Endothelial cell of umbilical vein (primary cell): Measurements from ENCODE around the gene HDAC9. TPM values are rescaled to one million over a fixed set of nuclear protein-coding genes. Genes with fewer than 3 reads are reported as not detected.

ENCODE experiments used
- BruUV-seq: library from RNA; stranded (reverse); fragments of 400-500 nt; replicated peaks from 2 replicates; lab custom pipeline; 2021; lab: Mats Ljungman, UMichigan
- CTCF ChIA-PET: fragments of 300-600, 350-600 bp; sonication (Branson Sonifier 250); formaldehyde crosslinking; loops from one replicate; lab custom pipeline; 2021; ENCODE audit warnings: antibody characterized with exemption, inconsistent platforms; lab: Charles Lee
- POLR2A ChIA-PET: fragments of 300-600, 350-600 bp; sonication (Branson Sonifier 250); formaldehyde crosslinking; loops from one replicate; lab custom pipeline; 2021; ENCODE audit warnings: antibody characterized with exemption, inconsistent platforms; lab: Charles Lee
- DNase-seq: peaks from one replicate; pipeline ENCODE4 v3.0.0-alpha.2; 2011; ENCODE audit warnings: low read depth, low spot score
- FAIRE-seq: peaks from 2 replicates; lab custom pipeline; 2011; peaks lifted over from hg19 to GRCh38; lab: Jason Lieb, UNC
- H2AFZ ChIP-seq: 2 replicates; pipeline ENCODE4 v1.6.0; 2012; ENCODE audit warnings: low read depth, low read length, control low read depth, inconsistent platforms
- H3K27ac ChIP-seq: 2 replicates; pipeline ENCODE4 v1.5.1; 2011; ENCODE audit warnings: low read depth, mild to moderate bottlenecking, control low read depth, low read length, moderate library complexity; ENCODE audit not compliant: insufficient read depth
- H3K27me3 ChIP-seq, 2 experiments: 2 replicates each; pipeline versions ENCODE4 v1.6.0 to v1.6.1; 2011; ENCODE audit warnings: low read length in 2 of 2, mixed read lengths in 1 of 2; ENCODE audit not compliant: control insufficient read depth in 2 of 2, insufficient read depth in 2 of 2
- H3K36me3 ChIP-seq, 2 experiments: 2 replicates in 1 of 2; 3 replicates in 1 of 2; pipeline ENCODE4 v1.5.1; 2011; ENCODE audit warnings: low read length in 2 of 2, mild to moderate bottlenecking in 1 of 2, moderate library complexity in 1 of 2; ENCODE audit not compliant: control insufficient read depth in 2 of 2, insufficient read depth in 2 of 2; ENCODE audit errors: extremely low read depth in 1 of 2
- H3K4me1 ChIP-seq: 3 replicates; pipeline ENCODE4 v1.5.1; 2011; ENCODE audit warnings: mild to moderate bottlenecking, low read length; ENCODE audit not compliant: control insufficient read depth, insufficient read depth; ENCODE audit errors: extremely low read depth
- H3K4me2 ChIP-seq: 2 replicates; pipeline ENCODE4 v1.6.1; 2011; ENCODE audit warnings: low read length, control low read depth, mixed read lengths; ENCODE audit not compliant: insufficient read depth
- H3K4me3 ChIP-seq, 3 experiments: fragments of 200-600 bp in 1 of 3; sonication (generic), shearing (Covaris generic) in 1 of 3; replicated peaks in 1 of 3; 2 replicates each; pipeline ENCODE4 v1.5.1; 2011 to 2016; ENCODE audit warnings: control low read depth in 3 of 3, low read length in 3 of 3, mild to moderate bottlenecking in 2 of 3, inconsistent platforms in 1 of 3, low read depth in 1 of 3, moderate library complexity in 1 of 3; ENCODE audit not compliant: insufficient read depth in 1 of 3
- H3K79me2 ChIP-seq: 2 replicates; pipeline ENCODE4 v1.6.0; 2012; ENCODE audit warnings: low read length, inconsistent platforms; ENCODE audit not compliant: control insufficient read depth, insufficient read depth
- H3K9ac ChIP-seq: replicated peaks from 2 replicates; pipeline ENCODE3; 2011; ENCODE audit warnings: low read length, control low read depth; ENCODE audit not compliant: insufficient read depth; ENCODE audit errors: extremely low read depth
- H3K9me1 ChIP-seq: replicated peaks from 3 replicates; pipeline ENCODE4 v1.6.0; 2011; ENCODE audit warnings: mild to moderate bottlenecking, low read length; ENCODE audit not compliant: control insufficient read depth, insufficient read depth; ENCODE audit errors: extremely low read depth
- H3K9me3 ChIP-seq: replicated peaks from 2 replicates; pipeline ENCODE4 v1.5.1; 2012; ENCODE audit warnings: low read length, inconsistent platforms; ENCODE audit not compliant: control insufficient read depth, insufficient read depth
- H4K20me1 ChIP-seq: replicated peaks from 2 replicates; pipeline ENCODE3; 2011; ENCODE audit warnings: mild to moderate bottlenecking, low read length; ENCODE audit not compliant: control insufficient read depth, insufficient read depth; ENCODE audit errors: extremely low read depth
- CTCF ChIP-seq, 2 donors: IDR thresholded peaks; 1 replicate in 1 of 2; 2 replicates in 1 of 2; pipeline ENCODE4 v1.5.1; 2011; ENCODE audit warnings: low read length in 2 of 2, mild to moderate bottlenecking in 2 of 2, moderate library complexity in 2 of 2, control low read depth in 1 of 2, inconsistent platforms in 1 of 2, low read depth in 1 of 2; ENCODE audit not compliant: insufficient read depth in 1 of 2; ENCODE audit errors: extremely low read depth in 1 of 2
- EZH2 ChIP-seq: IDR thresholded peaks from 2 replicates; pipeline ENCODE4 v1.6.1; 2012; ENCODE audit warnings: borderline replicate concordance, low read depth, mild to moderate bottlenecking, moderate library complexity, low read length, inconsistent platforms; ENCODE audit not compliant: severe bottlenecking
- FOS ChIP-seq: IDR thresholded peaks from 2 replicates; pipeline ENCODE4 v1.6.1; 2011; ENCODE audit warnings: mild to moderate bottlenecking, low read length, moderate library complexity, borderline replicate concordance; ENCODE audit not compliant: insufficient read depth
- GATA2 ChIP-seq: IDR thresholded peaks from 2 replicates; pipeline ENCODE4 v1.7.0; 2011; ENCODE audit warnings: low read depth, mild to moderate bottlenecking, moderate library complexity, mixed read lengths, low read length; ENCODE audit not compliant: insufficient read length, insufficient read depth
- JUN ChIP-seq: IDR thresholded peaks from 2 replicates; pipeline ENCODE4 v1.6.1; 2011; ENCODE audit warnings: borderline replicate concordance, low read depth; ENCODE audit not compliant: insufficient read length, insufficient read depth
- MAX ChIP-seq: IDR thresholded peaks from 2 replicates; pipeline ENCODE4 v1.6.1; 2011; ENCODE audit not compliant: insufficient read depth, insufficient read length
- MYC ChIP-seq: IDR thresholded peaks from one replicate; pipeline ENCODE4 v1.6.1; 2011; ENCODE audit warnings: mild to moderate bottlenecking, low read depth, low read length
- POLR2A ChIP-seq: IDR thresholded peaks from 2 replicates; pipeline ENCODE4 v1.6.1; 2012; ENCODE audit warnings: low read depth, mild to moderate bottlenecking, control low read depth, low read length
- POLR2AphosphoS5 ChIP-seq: IDR thresholded peaks from 2 replicates; pipeline ENCODE4 v1.6.1; 2012; ENCODE audit warnings: low read depth, mild to moderate bottlenecking, control low read depth, low read length, moderate library complexity; ENCODE audit not compliant: insufficient read depth
- dilution Hi-C: fragments of 300-500 bp; cut with MboI; formaldehyde crosslinking; loops from one replicate; pipeline ENCODE4 v1.15.0; 2019; ENCODE audit warnings: low sequenced_read_pairs; ENCODE audit not compliant: extremely low pct_ligation_motif_present
- intact Hi-C: fragments of 100-400 bp; cut with micrococcal nuclease; formaldehyde crosslinking; loops from one replicate; pipeline ENCODE4 v1.10.0; 2022
- polyA plus RNA-seq, 4 experiments: library from polyadenylated mRNA; depleted of rRNA in 3 of 4; stranded (reverse) in 3 of 4; unstranded in 1 of 4; fragments of >200 nt; gene quantifications; 2 replicates each; pipeline versions ENCODE4 v1.2.1 to v1.2.3, GENCODE V29; 2011 to 2012; ENCODE audit warnings: missing spikeins in 1 of 4
- total RNA-seq: library from RNA; stranded (reverse); gene quantifications from 2 replicates; pipeline ENCODE4 v1.2.3, GENCODE V29; 2021

HDAC9 gene
- total and polyA plus RNA-seq, 2 donors (not counting 3 experiments of a cell fraction or from before 2014, with no cell fraction given) = 1.8 to 11.6 TPM

DNA sequence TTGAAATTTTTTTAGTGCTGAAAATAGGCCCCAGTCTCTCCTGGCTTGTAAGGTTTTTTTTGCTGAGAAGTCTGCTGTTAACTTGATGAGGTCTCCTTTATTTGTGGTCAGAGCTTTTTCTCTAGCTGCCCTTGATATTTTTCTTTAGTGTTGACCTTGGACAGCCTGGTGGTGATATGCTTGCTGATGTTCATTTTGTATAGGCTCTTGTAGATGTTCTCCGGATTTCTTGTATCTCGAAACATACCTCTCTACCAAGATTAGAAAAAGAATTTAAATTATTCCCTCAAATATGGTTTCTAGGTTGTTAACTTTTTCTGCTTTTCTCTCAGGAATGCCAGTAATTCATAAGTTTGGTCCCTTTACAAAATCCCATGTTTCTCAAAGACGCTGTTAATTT is 519.5 kb downstream of the HDAC9 start:
- intact Hi-C loops (no loop called here), dilution Hi-C loops (no loop called here)
- DNase-seq (no peak), FAIRE-seq (no peak)
- H3K36me3 ChIP-seq = no peaks in the 10 kb centered on the region
- no peaks in the 10 kb centered on the region for H3K79me2 ChIP-seq
- peaks cover 0 to 3% of the 10 kb centered on the region in 2 experiments for H3K27me3 ChIP-seq
- TF ChIP-seq MYC (no peak), GATA2 (no peak), JUN (no peak), POLR2A (no peak), FOS (no peak), MAX (no peak), POLR2AphosphoS5 (no peak), EZH2 (no peak), CTCF (IDR thresholded peaks at IDR 0.05; ENCODE audit: extremely low read depth in 1 of 2, insufficient read depth in 1 of 2, low read depth in 1 of 2, low read length in 2 of 2) (no peak)
- POLR2A ChIA-PET = no interaction called here
- CTCF ChIA-PET = interaction anchor here (1.9 kb wide), 1 partner anchor 322 kb away, joined by 5 read pairs; no protein-coding TSS in a partner anchor
- H3K9ac ChIP-seq = no peak overlapping the region
- no peaks in the 10 kb centered on the region for H3K9me1 ChIP-seq
- no peaks in the 10 kb centered on the region for H3K4me1 ChIP-seq
- H3K4me3 ChIP-seq = no peak overlapping the region
- H3K27ac ChIP-seq = no peak overlapping the region
- no peaks in the 10 kb centered on the region for H4K20me1 ChIP-seq
- H3K9me3 ChIP-seq = no peaks in the 10 kb centered on the region
- H2AFZ ChIP-seq = no peak overlapping the region
- no peak overlapping the region for H3K4me2 ChIP-seq
- BruUV-seq = no TSS peak
